K562 (cell line): Measurements from ENCODE around the gene NRP2. TPM values are rescaled to one million over a fixed set of nuclear protein-coding genes. Genes with fewer than 3 reads are reported as not detected.

ENCODE experiments used
- ATAC-seq: fragments of 200-7000 bp; cut with Tn5 transposase; 3 replicates; pipeline ENCODE4 v1.9.1; 2020; ENCODE audit warnings: moderate library complexity
- BruUV-seq: library from RNA; stranded (reverse); fragments of 400-500 nt; replicated peaks from 2 replicates; lab custom pipeline; 2021; lab: Mats Ljungman, UMichigan
- CTCF ChIA-PET: fragments of 300-600 bp; formaldehyde crosslinking; extraction: SDS; loops from one replicate; lab custom pipeline; 2021; ENCODE audit warnings: low intra/inter-chr PET ratio; lab: Yijun Ruan, JAX
- POLR2A ChIA-PET: fragments of 300-600, 350-650 bp; sonication (Branson Sonifier 250); formaldehyde crosslinking; extraction: SDS; loops from one replicate; lab custom pipeline; 2021; ENCODE audit warnings: antibody characterized with exemption, inconsistent platforms; lab: Yijun Ruan, JAX
- DNase-seq, 4 experiments: peaks; one replicate each; pipeline versions ENCODE4 v3.0.0 to v3.0.0-alpha.2; 2011 to 2018; ENCODE audit warnings: low spot score in 3 of 4, mixed read lengths in 3 of 4; ENCODE audit errors: extremely low read depth in 1 of 4
- FAIRE-seq: peaks from 2 replicates; lab custom pipeline; 2011; peaks lifted over from hg19 to GRCh38; lab: Jason Lieb, UNC
- H2AFZ ChIP-seq: 2 replicates; pipeline ENCODE4 v1.6.0; 2011; ENCODE audit warnings: low read depth, low read length, control low read depth, inconsistent platforms
- H3K27ac ChIP-seq: fragments of 200-600 bp; 3 replicates; pipeline ENCODE4 v1.8.0; 2011; ENCODE audit warnings: low read depth, mild to moderate bottlenecking, control low read depth, inconsistent platforms, low read length, moderate library complexity, mixed read lengths; ENCODE audit errors: extremely low read depth
- H3K27me3 ChIP-seq, 2 experiments: fragments of 300-600 bp in 1 of 2; 2 replicates in 1 of 2; 3 replicates in 1 of 2; pipeline versions ENCODE4 v1.6.0 to v1.8.0; 2011; ENCODE audit warnings: inconsistent platforms in 2 of 2, low read length in 2 of 2, mild to moderate bottlenecking in 1 of 2, mixed read lengths in 1 of 2, moderate library complexity in 1 of 2; ENCODE audit not compliant: control insufficient read depth in 2 of 2, insufficient read depth in 2 of 2
- H3K36me3 ChIP-seq: fragments of 300-600 bp; 3 replicates; pipeline ENCODE4 v1.8.0; 2011; ENCODE audit warnings: mild to moderate bottlenecking, low read length, inconsistent platforms; ENCODE audit not compliant: control insufficient read depth, insufficient read depth
- H3K4me1 ChIP-seq, 2 experiments: fragments of 200-600 bp in 1 of 2; replicated peaks in 1 of 2; 2 replicates in 1 of 2; 3 replicates in 1 of 2; pipeline versions ENCODE4 v1.5.1 to v1.8.0; 2011; ENCODE audit warnings: inconsistent platforms in 2 of 2, low read length in 2 of 2, mild to moderate bottlenecking in 1 of 2, mixed read lengths in 1 of 2, moderate library complexity in 1 of 2; ENCODE audit not compliant: control insufficient read depth in 2 of 2, insufficient read depth in 2 of 2
- H3K4me2 ChIP-seq: 2 replicates; pipeline ENCODE4 v1.6.1; 2011; ENCODE audit warnings: low read length, control low read depth, inconsistent platforms, mixed read lengths; ENCODE audit not compliant: insufficient read depth
- H3K4me3 ChIP-seq: fragments of 200-600 bp; sonication (generic), shearing (Covaris generic); 2 replicates; pipeline ENCODE4 v1.5.1; 2016; ENCODE audit warnings: control low read depth, inconsistent platforms
- H3K79me2 ChIP-seq: fragments of 200-600 bp; 3 replicates; pipeline ENCODE4 v1.8.0; 2011; ENCODE audit warnings: low read length, inconsistent platforms; ENCODE audit not compliant: control insufficient read depth, insufficient read depth
- H3K9ac ChIP-seq, 2 experiments: 2 replicates each; pipeline versions ENCODE4 v1.6.0 to v1.6.1; 2011; ENCODE audit warnings: low read depth in 2 of 2, low read length in 2 of 2, control low read depth in 1 of 2, inconsistent platforms in 1 of 2, mild to moderate bottlenecking in 1 of 2, mixed read lengths in 1 of 2; ENCODE audit not compliant: insufficient read depth in 1 of 2
- H3K9me1 ChIP-seq: one replicate; pipeline ENCODE4 v1.6.0; 2011; ENCODE audit warnings: inconsistent platforms, mild to moderate bottlenecking, low read length, moderate library complexity; ENCODE audit not compliant: control insufficient read depth, insufficient read depth
- H3K9me3 ChIP-seq: replicated peaks from 2 replicates; pipeline ENCODE4 v1.5.1; 2011; ENCODE audit warnings: low read depth, low read length, inconsistent platforms; ENCODE audit not compliant: control insufficient read depth, insufficient read depth
- H4K20me1 ChIP-seq: replicated peaks from 2 replicates; pipeline ENCODE4 v1.6.1; 2011; ENCODE audit warnings: low read length, inconsistent platforms, mixed read lengths; ENCODE audit not compliant: control insufficient read depth, insufficient read depth
- E2F3 ChIP-seq: fragments of 250-450 bp; sonication (Bioruptor Pico); IDR thresholded peaks from 2 replicates; pipeline ENCODE4 v1.4.0; 2020; ENCODE audit warnings: mild to moderate bottlenecking
- HINFP ChIP-seq: fragments of 450-650 bp; conservative IDR thresholded peaks from 2 replicates; pipeline ENCODE4 v1.6.1; 2016; ENCODE audit warnings: missing genetic modification characterization, low read depth, mild to moderate bottlenecking, control low read depth, missing compliant biosample characterization
- HIVEP1 ChIP-seq: fragments of 250-450 bp; sonication (Bioruptor Pico); IDR thresholded peaks from 2 replicates; pipeline ENCODE4 v1.4.0; 2020; ENCODE audit warnings: mild to moderate bottlenecking
- PKNOX1 ChIP-seq: fragments of 450-650 bp; IDR thresholded peaks from 2 replicates; pipeline ENCODE4 v1.6.1; 2016
- PREB ChIP-seq: sonication (generic); formaldehyde crosslinking; IDR thresholded peaks from 2 replicates; pipeline ENCODE4 v1.8.1; 2023; ENCODE audit warnings: mild to moderate bottlenecking, missing genetic modification reagents
- RB1 ChIP-seq: fragments of 450-650 bp; IDR thresholded peaks from 2 replicates; pipeline ENCODE4 v1.6.1; 2017; ENCODE audit warnings: low read depth, mild to moderate bottlenecking
- SOX6 ChIP-seq: fragments of 450-650 bp; IDR thresholded peaks from 2 replicates; pipeline ENCODE4 v1.6.1; 2014; ENCODE audit warnings: mild to moderate bottlenecking
- ZFP30 ChIP-seq: fragments of 250-450 bp; sonication (Bioruptor Pico); IDR thresholded peaks from 2 replicates; pipeline ENCODE4 v1.8.0; 2022; ENCODE audit warnings: moderate library complexity, mild to moderate bottlenecking, inconsistent platforms, borderline replicate concordance
- ZNF24 ChIP-seq: fragments of 450-650 bp; IDR thresholded peaks from 2 replicates; pipeline ENCODE4 v1.6.1; 2016
- ZNF518B ChIP-seq: fragments of 250-450 bp; sonication (Bioruptor Pico); IDR thresholded peaks from 2 replicates; pipeline ENCODE4 v1.5.0; 2021; ENCODE audit warnings: mild to moderate bottlenecking, moderate library complexity
- ZNF584 ChIP-seq: fragments of 200-800 bp; sonication (Bioruptor generic); IDR thresholded peaks from 2 replicates; pipeline ENCODE4 v1.6.1; 2016; ENCODE audit warnings: low read depth, mild to moderate bottlenecking, missing genetic modification characterization, missing compliant biosample characterization
- ZNF644 ChIP-seq: fragments of 200-800 bp; sonication (Bioruptor generic); IDR thresholded peaks from 2 replicates; pipeline ENCODE4 v1.6.1; 2016; ENCODE audit warnings: low read depth, missing genetic modification characterization, missing compliant biosample characterization
- ZNF778 ChIP-seq: fragments of 450-650 bp; formaldehyde crosslinking; IDR thresholded peaks from 2 replicates; pipeline ENCODE4 v1.4.0; 2020; ENCODE audit warnings: mild to moderate bottlenecking, moderate library complexity
- ZNF780A ChIP-seq: fragments of 250-450 bp; sonication (Bioruptor Pico); IDR thresholded peaks from 2 replicates; pipeline ENCODE4 v1.5.0; 2021; ENCODE audit warnings: mild to moderate bottlenecking
- WGBS: fragments of 100-300 bp; shearing (Covaris generic); methylation state at CpG from one replicate; pipeline ENCODE4 v1.1.6; 2016; ENCODE audit warnings: low coverage, mixed read lengths; ENCODE audit not compliant: insufficient coverage; ENCODE audit errors: missing lambda C conversion rate; 5-methylcytosine and 5-hydroxymethylcytosine counted together
- in situ Hi-C: fragments of 300-500 bp; cut with MboI; formaldehyde crosslinking; loops from 4 replicates; pipeline ENCODE4 v1.15.0; 2018; ENCODE audit warnings: inconsistent platforms, mixed read lengths
- intact Hi-C: fragments of 100-400 bp; cut with micrococcal nuclease; formaldehyde crosslinking; loops from 2 replicates; pipeline ENCODE4 v1.14.2; 2022
- polyA plus RNA-seq, 8 experiments: library from polyadenylated mRNA; depleted of rRNA in 4 of 8; stranded (reverse) in 5 of 8; unstranded in 3 of 8; fragments of >200 nt; fragmentation: Nextera tagmentation in 2 of 8; fragmentation: Illumina TruSeq in 1 of 8; extraction: Ambion mirVana in 2 of 8; extraction: Trizol in 1 of 8; gene quantifications; 2 replicates each; pipeline versions ENCODE4 v1.2.1 to v1.2.3, GENCODE V29; 2011 to 2014; ENCODE audit warnings: inconsistent platforms in 1 of 8, missing spikeins in 1 of 8
- total RNA-seq, 7 experiments: library from RNA; depleted of rRNA in 6 of 7; stranded (reverse); fragments of >200 nt in 6 of 7; fragmentation: Illumina TruSeq in 2 of 7; extraction: Trizol in 2 of 7; gene quantifications; 2 replicates each; pipeline versions ENCODE4 v1.2.1 to v1.2.3, GENCODE V29; 2011 to 2021; ENCODE audit warnings: low replicate concordance in 1 of 7

NRP2 gene
- total and polyA plus RNA-seq, 9 of the 15 experiments (the other 6 are each of a cell fraction or from before 2014, with no cell fraction given) = 0.05 to 0.31 (median 0.15) TPM; not detected in 5

GRCh38 chr2:205811387-205811786 is 129.1 kb downstream of the NRP2 start (continued):
- TF ChIP-seq RB1 (no peak), PKNOX1 (no peak), PREB (no peak), ZNF518B (CRISPR knock-in tag) (no peak)

GRCh38 chr2:205814039-205814364 is 131.7 kb downstream of the NRP2 start:
- POLR2A ChIA-PET = no interaction called here
- Histone ChIP-seq H3K27ac (no peak overlapping the region), H3K9ac (no peak overlapping the region), H3K4me3 (no peak overlapping the region), H3K9me3 (no peaks in the 10 kb centered on the region), H4K20me1 (no peaks in the 10 kb centered on the region), H2AFZ (no peak overlapping the region), H3K79me2 (no peaks in the 10 kb centered on the region), H3K9me1 (no peaks in the 10 kb centered on the region), H3K4me2 (no peak overlapping the region), H3K36me3 (no peaks in the 10 kb centered on the region), H3K4me1 (no peaks in the 10 kb centered on the region), H3K27me3 (no peaks in the 10 kb centered on the region)
- FAIRE-seq = no peak
- in situ Hi-C loops = no loop called here
- no TSS peak for BruUV-seq
- CTCF ChIA-PET = no interaction called here
- intact Hi-C loops = no loop called here
- WGBS = 0% methylated on average over 1 of the region's 1 CpG
- no peak for DNase-seq
- no peak for ATAC-seq
- TF ChIP-seq ZNF778 (CRISPR knock-in tag) (no peak), ZNF644 (tag) (no peak), SOX6 (no peak), ZNF24 (no peak), ZNF780A (CRISPR knock-in tag) (no peak), ZNF584 (CRISPR knock-in tag) (no peak), HIVEP1 (no peak), E2F3 (CRISPR knock-in tag) (no peak), HINFP (tag) (no peak), ZFP30 (CRISPR knock-in tag) (no peak)
